Urinary bladder (tissue), 4 donors: ENCODE measurements around the gene GNG7. TPM values are rescaled to one million over a fixed set of nuclear protein-coding genes. Genes with fewer than 3 reads are reported as not detected.
"Not testable (repeated sequence)": the region's sequence is repeated elsewhere in the genome, so short reads cannot be mapped to it uniquely, and the experiment has no call there.

Experiments
- DNase-seq: peaks from one replicate; pipeline ENCODE4 v3.0.0-alpha.2; 2015; ENCODE audit errors: extremely low spot score
- H3K27ac ChIP-seq: one replicate; pipeline ENCODE4 v1.5.1; 2013; ENCODE audit warnings: low read depth, mild to moderate bottlenecking, moderate library complexity
- H3K36me3 ChIP-seq: one replicate; pipeline ENCODE4 v1.6.1; 2013; ENCODE audit warnings: mild to moderate bottlenecking, moderate library complexity; ENCODE audit not compliant: insufficient read depth
- H3K4me1 ChIP-seq: one replicate; pipeline ENCODE4 v1.6.1; 2013; ENCODE audit warnings: mild to moderate bottlenecking, moderate library complexity; ENCODE audit not compliant: insufficient read depth
- H3K4me3 ChIP-seq: one replicate; pipeline ENCODE4 v1.5.1; 2013; ENCODE audit warnings: low read depth, low read length
- WGBS: extraction: QIAGEN DNeasy Blood & Tissue Kit; methylation state at CpG from one replicate; pipeline ENCODE4 v1.1.7; 2013; 5-methylcytosine and 5-hydroxymethylcytosine counted together
- polyA plus RNA-seq: library from polyadenylated mRNA; stranded (reverse); fragments of 200-250 nt; gene quantifications from one replicate; pipeline ENCODE4 v1.2.3, GENCODE V29; 2013
- total RNA-seq: library from RNA; depleted of rRNA; stranded (reverse); fragments of >200 nt; gene quantifications from one replicate; pipeline ENCODE4 v1.2.3, GENCODE V29; 2014
- donor health status: healthy with polysubstance abuse.
- donor health status: healthy.

The GNG7 gene
- total and polyA plus RNA-seq, 2 donors: 2.8 to 13.9 TPM

DNA sequence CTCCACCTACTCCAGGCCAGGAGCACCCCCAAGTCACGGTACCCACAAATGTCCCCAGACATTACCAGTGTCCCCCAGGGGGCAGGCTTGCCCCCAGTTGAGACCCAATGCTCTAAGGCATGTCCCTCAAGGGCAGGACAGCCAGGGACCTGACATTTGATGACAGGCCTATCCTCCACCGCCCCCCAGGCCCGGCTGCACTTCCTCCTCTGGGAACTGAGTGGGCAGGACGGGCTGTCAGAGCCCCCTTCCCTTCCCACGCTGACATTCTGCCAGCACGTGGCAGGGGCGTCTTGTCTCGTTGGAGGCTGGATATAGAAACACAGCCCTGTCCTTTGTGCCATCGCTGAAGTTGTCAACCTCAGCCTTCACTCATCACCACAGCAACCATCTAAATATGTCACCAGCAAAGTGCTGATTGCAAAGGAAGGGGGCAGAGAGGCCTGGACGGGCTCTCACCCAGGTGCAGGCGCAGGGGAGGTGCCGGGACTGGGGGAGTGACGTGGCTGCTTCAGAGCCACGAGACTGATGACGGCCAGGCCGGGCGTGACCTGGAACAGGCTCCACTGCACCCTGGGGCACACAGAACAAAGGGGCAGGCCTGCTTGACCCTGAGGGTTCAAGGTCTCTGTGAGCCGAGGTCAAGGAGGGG is 38.4 kb downstream of the GNG7 start:
- H3K4me1 ChIP-seq: no peaks in the 10 kb centered on the region
- no peaks in the 10 kb centered on the region for H3K36me3 ChIP-seq
- no peak for DNase-seq
- WGBS: 72% methylated on average over 18 of the region's 18 CpGs
- no peak overlapping the region for H3K4me3 ChIP-seq
- no peak overlapping the region for H3K27ac ChIP-seq

DNA sequence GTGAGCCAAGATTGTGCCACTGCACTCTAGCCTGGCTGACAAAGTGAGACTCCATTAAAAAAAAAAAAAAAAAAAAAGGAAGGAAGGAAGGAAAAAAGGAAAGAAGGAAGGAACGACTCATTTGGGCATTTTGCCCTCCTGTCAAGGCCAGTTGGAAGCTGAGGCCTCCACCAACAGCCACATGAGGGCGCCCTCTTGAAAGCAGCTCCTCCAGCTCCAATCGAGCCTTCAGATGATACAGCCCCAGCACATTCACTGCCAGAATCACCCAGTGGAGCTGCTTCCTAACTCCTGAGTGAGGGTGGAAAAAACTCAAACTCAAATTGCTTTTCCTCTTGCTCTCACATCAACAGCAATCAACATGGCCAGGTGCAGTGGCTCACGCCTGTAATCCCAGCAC is 40.9 kb downstream of the GNG7 start:
- no peak overlapping the region for H3K27ac ChIP-seq
- no peaks in the 10 kb centered on the region for H3K4me1 ChIP-seq
- H3K4me3 ChIP-seq: no peak overlapping the region
- H3K36me3 ChIP-seq: no peaks in the 10 kb centered on the region
- DNase-seq: no peak
- WGBS: 80% methylated on average over 4 of the region's 4 CpGs

DNA sequence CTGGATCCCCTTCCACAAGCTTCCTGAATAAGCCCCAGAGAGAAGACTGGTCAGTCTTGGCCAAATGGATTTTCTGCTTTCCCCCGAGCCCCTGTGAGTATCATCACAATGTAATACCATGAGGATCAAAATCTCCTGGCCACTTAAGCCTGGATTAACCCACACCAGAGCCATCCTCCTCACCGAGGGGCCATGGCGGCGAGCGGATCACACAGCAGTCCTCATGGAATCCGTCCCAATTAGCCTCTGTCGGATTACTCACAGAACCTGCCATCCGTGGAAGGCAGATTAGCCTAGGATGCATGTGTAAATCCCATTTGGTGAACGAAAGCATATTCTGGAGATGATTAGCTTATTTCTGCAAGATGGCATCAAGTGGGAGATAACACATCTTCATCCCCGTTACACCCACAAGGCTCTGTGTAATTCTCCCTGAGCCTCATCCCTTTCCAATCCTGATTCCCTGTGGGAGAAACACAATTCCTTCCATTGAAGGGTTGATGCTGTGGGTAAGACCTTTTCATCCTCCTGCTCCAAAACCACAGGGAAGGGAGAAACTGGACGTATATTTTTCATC is 42.5 kb downstream of the GNG7 start:
- no peaks in the 10 kb centered on the region for H3K36me3 ChIP-seq
- H3K4me3 ChIP-seq: no peak overlapping the region
- no peaks in the 10 kb centered on the region for H3K4me1 ChIP-seq
- 59% methylated on average over 11 of the region's 11 CpGs for WGBS
- H3K27ac ChIP-seq: no peak overlapping the region
- DNase-seq: no peak

DNA sequence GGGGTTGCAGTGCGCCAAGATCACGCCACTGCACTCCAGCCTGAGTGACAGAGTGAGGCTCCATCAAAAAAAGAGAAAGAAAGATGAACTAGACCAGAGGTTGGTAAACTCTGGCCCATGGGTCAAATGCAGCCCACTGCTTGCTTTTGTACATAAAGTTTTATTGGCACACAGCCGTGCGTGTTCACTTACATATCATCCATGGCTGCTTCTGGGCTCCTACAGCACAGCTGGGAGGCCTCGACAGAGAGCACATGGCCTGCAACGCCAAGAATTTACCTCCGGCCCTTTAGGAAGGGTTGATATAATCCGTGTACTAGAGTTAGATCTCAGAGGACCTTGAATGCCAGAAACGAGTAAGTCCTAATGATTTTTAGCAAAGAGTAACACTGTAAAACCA is 46.0 kb downstream of the GNG7 start:
- Histone ChIP-seq H3K36me3 (no peaks in the 10 kb centered on the region), H3K4me3 (no peak overlapping the region), H3K4me1 (no peaks in the 10 kb centered on the region), H3K27ac (no peak overlapping the region)
- WGBS: 72% methylated on average over 9 of the region's 9 CpGs
- DNase-seq: no peak

DNA sequence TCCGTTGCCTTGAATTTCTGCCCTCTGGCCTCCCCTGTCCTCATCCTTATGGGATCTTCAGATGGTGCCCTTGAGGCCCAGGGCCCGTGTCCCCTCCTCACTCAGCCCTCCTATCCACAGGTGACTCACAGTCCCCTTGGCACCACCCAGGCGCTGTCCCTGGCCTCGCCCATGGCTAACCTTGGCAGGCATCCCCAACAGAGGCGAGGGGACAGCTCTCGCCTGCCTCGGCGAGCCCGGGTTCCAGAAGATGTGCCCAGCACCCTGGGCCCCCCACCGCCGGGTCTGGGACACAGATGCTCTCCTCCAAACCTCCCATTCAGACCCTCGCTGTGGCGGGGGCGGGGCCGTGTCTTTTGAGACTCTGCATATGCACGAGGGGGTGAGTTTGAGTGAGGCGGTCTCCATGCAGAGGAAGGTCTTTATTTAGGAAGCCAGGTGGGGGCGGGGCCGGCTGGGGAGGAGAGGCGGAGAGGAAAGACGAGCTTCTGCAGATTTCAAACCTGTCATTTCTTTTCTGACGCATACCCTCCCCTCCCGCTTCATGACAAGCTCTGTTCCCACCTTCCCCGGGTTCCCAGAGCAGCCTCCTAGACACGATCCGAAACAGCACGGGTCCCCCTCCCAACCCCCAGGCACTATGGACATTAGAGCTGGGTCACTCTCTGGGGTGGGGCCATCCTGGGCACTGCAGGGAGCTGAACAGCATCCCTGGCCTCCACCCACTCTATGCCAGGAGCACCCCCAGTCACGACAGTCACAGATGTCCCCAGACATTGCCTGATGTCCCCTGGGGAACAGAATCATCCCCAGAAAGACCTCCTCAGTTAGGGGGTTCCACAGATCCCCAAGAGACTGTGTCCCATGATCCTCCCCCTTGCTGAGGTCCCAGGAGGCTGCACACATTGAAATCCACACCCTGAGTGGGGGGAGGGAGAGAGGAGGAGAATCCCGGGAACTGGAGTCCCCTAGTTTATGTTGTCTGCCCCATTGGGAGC is 48.5 kb downstream of the GNG7 start:
- WGBS: 37% methylated on average over 29 of the region's 29 CpGs
- DNase-seq: no peak
- Histone ChIP-seq H3K36me3 (no peaks in the 10 kb centered on the region), H3K4me3 (no peak overlapping the region), H3K4me1 (no peaks in the 10 kb centered on the region), H3K27ac (no peak overlapping the region)

DNA sequence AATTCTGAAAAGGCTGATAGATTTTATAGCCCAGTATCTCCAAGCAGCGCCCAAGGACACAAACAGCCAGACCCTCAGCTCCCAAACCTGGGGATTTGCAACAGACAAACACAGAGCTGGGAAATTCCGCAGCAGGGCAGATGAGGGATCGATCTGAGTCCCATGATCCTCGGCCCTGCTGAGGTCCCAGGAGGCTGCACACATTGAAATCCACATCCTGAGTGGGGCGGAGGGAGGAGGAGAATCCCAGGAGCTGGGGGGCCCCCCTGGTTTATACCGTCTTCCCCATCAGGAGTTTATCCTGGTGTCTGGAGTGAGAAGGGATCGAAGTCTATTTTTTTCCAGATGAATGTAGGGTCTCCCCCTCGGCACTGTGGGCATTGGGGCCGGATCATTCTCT is 49.3 kb downstream of the GNG7 start:
- Histone ChIP-seq H3K4me3 (no peak overlapping the region), H3K27ac (no peak overlapping the region), H3K4me1 (no peaks in the 10 kb centered on the region), H3K36me3 (no peaks in the 10 kb centered on the region)
- 73% methylated on average over 9 of the region's 9 CpGs for whole genome bisulfite sequencing
- no peak for DNase-seq

DNA sequence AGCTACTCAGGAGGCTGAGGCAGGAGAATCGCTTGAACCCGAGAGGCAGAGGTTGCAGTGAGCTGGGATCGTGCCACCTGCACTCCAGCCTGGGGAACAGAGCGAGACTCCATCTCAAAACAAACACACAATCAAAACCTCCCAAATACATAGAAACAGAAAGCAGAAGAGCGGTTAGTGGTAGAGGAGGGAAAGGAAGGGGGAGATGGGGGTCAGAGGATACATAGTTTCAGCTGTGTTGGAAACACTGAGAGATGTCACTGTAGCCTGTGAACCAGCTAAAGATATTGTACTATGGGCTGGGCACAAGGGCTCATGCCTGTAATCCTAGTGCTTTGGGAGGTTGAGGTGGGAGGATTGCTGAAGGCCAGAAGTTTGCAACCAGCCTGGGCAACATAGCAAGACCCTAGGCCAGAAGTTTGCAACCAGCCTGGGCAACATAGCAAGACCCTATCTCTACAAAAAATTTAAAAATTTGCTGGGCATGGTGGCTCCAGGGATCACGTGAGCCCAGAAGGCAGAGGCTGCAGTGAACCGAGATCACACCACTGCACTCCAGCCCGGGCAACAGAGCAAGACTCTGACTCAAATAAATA is 49.9 kb downstream of the GNG7 start:
- DNase-seq: no peak
- Histone ChIP-seq H3K4me3 (no peak overlapping the region), H3K36me3 (no peaks in the 10 kb centered on the region), H3K4me1 (no peaks in the 10 kb centered on the region), H3K27ac (no peak overlapping the region)
- WGBS: 80% methylated on average over 8 of the region's 8 CpGs

DNA sequence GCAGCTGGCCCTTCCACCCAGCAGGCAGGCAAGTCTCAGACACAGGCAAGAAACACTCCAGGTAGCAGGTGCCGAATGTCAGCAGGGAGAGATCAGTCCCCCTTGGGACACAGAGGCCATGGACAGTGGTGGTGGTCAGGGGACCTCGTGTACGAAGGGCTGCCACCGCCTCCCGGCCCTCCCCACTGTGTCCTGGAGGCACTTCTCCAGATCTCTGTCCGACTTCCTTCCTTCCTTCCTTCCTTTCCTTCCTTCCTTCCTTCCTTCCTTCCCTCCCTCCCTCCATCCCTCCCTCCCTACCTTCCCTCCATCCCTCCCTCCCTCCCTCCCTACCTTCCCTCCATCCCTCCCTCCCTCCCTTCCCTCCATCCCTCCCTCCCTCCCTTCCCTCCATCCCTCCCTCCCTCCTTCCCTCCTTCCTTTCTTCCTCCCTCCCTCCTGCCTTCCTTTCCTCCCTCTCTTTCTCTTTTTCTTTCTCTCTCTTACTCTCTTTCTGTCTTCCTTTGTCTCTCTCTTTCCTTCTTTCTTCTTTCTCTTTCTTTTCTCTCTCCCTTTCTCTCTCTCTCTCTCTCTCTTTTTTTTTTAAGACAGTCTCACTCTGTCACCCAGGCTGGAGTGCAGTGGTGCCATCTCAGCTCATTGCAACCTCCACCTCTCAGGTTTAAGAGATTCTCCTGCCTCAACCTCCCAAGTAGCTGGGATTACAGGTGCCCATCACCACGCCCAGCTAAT is 51.3 kb downstream of the GNG7 start:
- H3K27ac ChIP-seq, H3K4me1 ChIP-seq, H3K36me3 ChIP-seq, H3K4me3 ChIP-seq, DNase-seq: not testable (repeated sequence)
- WGBS: 74% methylated on average over 7 of the region's 7 CpGs

DNA sequence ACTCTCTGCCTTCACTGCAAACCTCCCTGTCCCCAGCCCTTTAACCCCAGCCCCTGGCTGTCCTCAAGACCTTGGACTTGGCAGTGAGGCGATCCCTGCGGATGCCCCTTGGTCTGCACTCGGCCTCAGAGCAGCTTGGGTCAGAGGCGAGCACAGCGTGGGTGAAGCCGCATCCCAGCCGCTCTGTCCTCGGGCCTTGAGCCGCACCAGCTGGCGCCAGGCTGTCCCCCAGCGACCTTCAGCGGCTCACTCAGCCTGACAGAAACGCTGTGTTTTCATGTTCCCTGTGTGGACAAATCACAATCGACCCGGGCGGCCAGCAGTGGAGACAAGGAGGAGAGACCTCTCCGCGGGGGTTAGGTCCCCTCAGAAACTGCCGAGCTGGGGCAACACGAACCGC is 52.0 kb downstream of the GNG7 start:
- Histone ChIP-seq H3K4me3 (no peak overlapping the region), H3K36me3 (no peaks in the 10 kb centered on the region), H3K4me1 (no peaks in the 10 kb centered on the region), H3K27ac (no peak overlapping the region)
- DNase-seq: no peak
- 70% methylated on average over 21 of the region's 21 CpGs for WGBS

DNA sequence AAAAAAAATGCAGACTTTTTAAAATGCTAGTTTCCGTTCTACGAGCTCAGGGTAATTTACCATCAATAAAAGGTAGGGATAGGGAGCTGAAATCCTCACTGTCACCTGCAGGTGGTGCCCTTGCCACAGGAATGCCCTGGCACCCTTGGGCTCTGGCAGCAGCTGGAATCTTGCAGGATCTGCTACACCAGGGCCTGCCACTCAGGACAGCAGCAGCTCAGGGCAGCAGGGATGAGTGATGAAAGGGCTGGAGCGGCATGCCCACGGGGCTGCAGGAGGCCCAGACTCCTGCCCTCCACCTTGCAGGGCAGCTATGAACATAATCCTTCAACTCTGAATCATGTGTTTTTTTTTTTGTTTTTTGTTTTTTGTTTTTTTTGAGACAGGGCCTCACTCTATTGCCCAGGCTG is 54.0 kb downstream of the GNG7 start:
- no peak for DNase-seq
- Histone ChIP-seq H3K4me3 (no peak overlapping the region), H3K36me3 (no peaks in the 10 kb centered on the region), H3K4me1 (no peaks in the 10 kb centered on the region), H3K27ac (no peak overlapping the region)
- WGBS: 37% methylated on average over 4 of the region's 4 CpGs

DNA sequence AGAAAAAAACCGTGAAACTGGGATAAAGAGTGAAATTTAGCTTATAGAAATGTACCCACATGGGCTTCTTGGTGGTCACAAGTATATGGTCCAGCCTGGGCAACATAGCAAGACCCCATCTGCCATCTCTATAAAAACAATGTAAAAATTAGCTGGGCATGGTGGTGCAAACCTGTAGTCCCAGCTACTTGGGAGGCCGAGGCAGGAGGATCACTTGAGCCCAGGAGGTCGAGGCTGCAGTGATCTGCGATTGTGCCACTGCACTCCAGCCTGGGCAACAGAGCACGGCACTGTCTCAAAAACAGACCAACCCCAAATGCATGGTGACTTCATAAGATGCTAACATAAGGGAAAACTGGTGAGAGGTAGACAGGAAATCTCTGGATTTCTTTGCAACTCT is 54.4 kb downstream of the GNG7 start:
- no peak overlapping the region for H3K4me3 ChIP-seq
- no peaks in the 10 kb centered on the region for H3K36me3 ChIP-seq
- H3K4me1 ChIP-seq: no peaks in the 10 kb centered on the region
- no peak overlapping the region for H3K27ac ChIP-seq
- 74% methylated on average over 5 of the region's 5 CpGs for WGBS
- DNase-seq: no peak

DNA sequence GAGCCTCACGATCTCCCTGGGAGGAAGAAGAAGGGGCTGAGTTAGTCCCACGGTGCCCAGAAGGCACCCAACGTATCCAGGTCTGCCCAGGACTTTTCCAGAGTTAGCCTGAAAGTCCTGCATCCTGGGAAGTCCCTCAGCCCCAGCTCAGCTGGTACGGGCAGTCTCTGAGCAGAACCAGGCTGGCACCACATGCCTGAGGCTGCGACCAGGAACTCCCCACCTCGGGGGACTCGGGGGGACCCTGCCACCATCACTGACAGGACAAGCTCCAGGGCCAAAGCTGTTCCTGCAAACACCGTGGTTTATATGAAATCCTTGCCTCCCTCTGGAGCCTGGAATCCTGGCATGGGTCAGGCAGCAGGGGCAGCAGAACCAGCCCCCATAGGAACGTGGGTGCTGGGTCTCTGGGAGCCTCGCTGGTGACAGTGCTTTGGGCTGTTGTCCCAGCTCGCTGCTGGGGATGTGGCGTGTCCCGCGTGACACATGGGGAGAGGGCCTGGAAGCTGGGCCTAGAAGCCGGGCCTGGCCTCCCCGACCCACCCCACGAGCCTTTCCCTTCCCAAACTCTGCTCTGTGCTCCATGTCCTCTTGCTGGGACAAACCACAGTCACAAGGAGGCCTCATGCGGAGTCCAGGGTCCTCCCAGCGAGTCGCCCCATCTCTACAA is 55.5 kb downstream of the GNG7 start:
- 83% methylated on average over 20 of the region's 20 CpGs for WGBS
- Histone ChIP-seq H3K36me3 (no peaks in the 10 kb centered on the region), H3K4me1 (no peaks in the 10 kb centered on the region), H3K4me3 (no peak overlapping the region), H3K27ac (no peak overlapping the region)
- DNase-seq: no peak

DNA sequence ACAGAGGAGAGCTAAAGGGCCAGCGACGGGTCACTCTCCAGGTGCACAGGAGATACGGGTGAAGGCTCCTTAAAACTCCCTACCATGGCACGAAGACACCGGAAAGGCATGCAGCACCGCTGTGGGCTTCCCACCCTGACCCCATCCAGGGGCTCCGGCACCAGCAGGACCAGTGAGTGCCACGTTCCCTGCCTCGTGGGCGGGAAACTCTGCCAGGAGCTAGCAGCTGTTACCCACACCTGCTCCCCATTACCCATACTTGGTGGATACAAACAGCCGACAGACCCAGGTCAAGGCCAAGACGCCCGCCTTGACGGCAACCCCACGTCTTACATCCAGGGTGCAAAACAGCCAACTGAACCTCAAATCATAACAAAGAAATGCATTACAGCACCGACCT is 56.7 kb downstream of the GNG7 start:
- no peaks in the 10 kb centered on the region for H3K4me1 ChIP-seq
- no peak overlapping the region for H3K27ac ChIP-seq
- DNase-seq: no peak
- no peaks in the 10 kb centered on the region for H3K36me3 ChIP-seq
- WGBS: 92% methylated on average over 16 of the region's 16 CpGs
- H3K4me3 ChIP-seq: no peak overlapping the region
